BJ (cell line): ENCODE results near the gene CCDC90B. TPM values are rescaled to one million over a fixed set of nuclear protein-coding genes. Genes with fewer than 3 reads are reported as not detected.
"Not testable (repeated sequence)": the region's sequence is repeated elsewhere in the genome, so short reads cannot be mapped to it uniquely, and the experiment has no call there.

Source experiments
- CTCF ChIA-PET: fragments of 350-600 bp; formaldehyde crosslinking; extraction: SDS; loops from one replicate; lab custom pipeline; 2021; ENCODE audit warnings: antibody characterized with exemption, inconsistent platforms; lab: Yijun Ruan, JAX
- POLR2A ChIA-PET: fragments of 300-600 bp; sonication (Branson Sonifier 250); formaldehyde crosslinking; extraction: SDS; loops from one replicate; lab custom pipeline; 2021; ENCODE audit warnings: antibody characterized with exemption; lab: Charles Lee
- DNase-seq: peaks from one replicate; pipeline ENCODE4 v3.0.0-alpha.2; 2011; ENCODE audit warnings: low read depth
- H3K27me3 ChIP-seq: 2 replicates; pipeline ENCODE4 v1.6.0; 2011; ENCODE audit warnings: low read length; ENCODE audit not compliant: control insufficient read depth, insufficient read depth
- H3K36me3 ChIP-seq: 2 replicates; pipeline ENCODE4 v1.5.1; 2011; ENCODE audit warnings: low read length; ENCODE audit not compliant: control insufficient read depth, insufficient read depth
- H3K4me3 ChIP-seq: 2 replicates; pipeline ENCODE4 v1.5.1; 2011; ENCODE audit warnings: low read depth, mild to moderate bottlenecking, control low read depth, low read length
- CTCF ChIP-seq: IDR thresholded peaks from 2 replicates; pipeline ENCODE4 v1.5.1; 2011; ENCODE audit warnings: low read depth, mild to moderate bottlenecking, control low read depth, inconsistent platforms, low read length, moderate library complexity; ENCODE audit not compliant: insufficient read depth
- polyA plus RNA-seq: library from polyadenylated mRNA; depleted of rRNA; stranded (reverse); fragments of >200 nt; gene quantifications from 2 replicates; pipeline ENCODE4 v1.2.3, GENCODE V29; 2011

Gene CCDC90B
- polyA plus RNA-seq, 1 experiment, result 22.6 TPM

- no peak for DNase-seq
- no peak for TF ChIP-seq CTCF
- H3K27me3 ChIP-seq, result no peaks in the 10 kb centered on the region
- ChIA-PET POLR2A (no interaction called here), CTCF (interaction anchor here (1.3 to 2.2 kb wide), 2 partner anchors 14 to 26 kb away, joined by 3 to 7 read pairs; no protein-coding TSS in a partner anchor)
- H3K4me3 ChIP-seq, result no peak overlapping the region
- no peaks in the 10 kb centered on the region for H3K36me3 ChIP-seq
Observed at GRCh38 chr11:83319346-83319745, 33.2 kb upstream of the CCDC90B start.

- POLR2A ChIA-PET, result no interaction called here
- no peak for TF ChIP-seq CTCF
- no peaks in the 10 kb centered on the region for H3K27me3 ChIP-seq
- H3K36me3 ChIP-seq, result no peaks in the 10 kb centered on the region
- H3K4me3 ChIP-seq, result no peak overlapping the region
- DNase-seq, result no peak
- CTCF ChIA-PET, result interaction anchor here (1.3 to 2.2 kb wide), 2 partner anchors 13 to 26 kb away, joined by 3 to 7 read pairs; no protein-coding TSS in a partner anchor
Observed at GRCh38 chr11:83318931-83319330, 32.8 kb upstream of the CCDC90B start.

- Histone ChIP-seq H3K27me3 (no peaks in the 10 kb centered on the region), H3K36me3 (no peaks in the 10 kb centered on the region), H3K4me3 (no peak overlapping the region)
- ChIA-PET CTCF (interaction anchor here (1.3 to 2.2 kb wide), 2 partner anchors 12 to 25 kb away, joined by 3 to 7 read pairs; no protein-coding TSS in a partner anchor), POLR2A (no interaction called here)
- no peak for TF ChIP-seq CTCF
- DNase-seq, result no peak
Observed at GRCh38 chr11:83317757-83318690, 31.9 kb upstream of the CCDC90B start.

GRCh38 chr11:83316897-83317268 lies 30.7 kb upstream of the CCDC90B start:
- DNase-seq, H3K27me3 ChIP-seq, POLR2A ChIA-PET, H3K36me3 ChIP-seq, CTCF ChIA-PET, H3K4me3 ChIP-seq: not testable (repeated sequence)

- H3K36me3 ChIP-seq, H3K27me3 ChIP-seq, CTCF ChIA-PET, DNase-seq, H3K4me3 ChIP-seq, POLR2A ChIA-PET: not testable (repeated sequence)
Observed at GRCh38 chr11:83316143-83316896, 30.2 kb upstream of the CCDC90B start.

- TF ChIP-seq CTCF, result no peak
- Histone ChIP-seq H3K4me3 (no peak overlapping the region), H3K36me3 (no peaks in the 10 kb centered on the region), H3K27me3 (no peaks in the 10 kb centered on the region)
- CTCF ChIA-PET, result interaction anchor here (0.8 to 1.7 kb wide), 2 partner anchors 18 to 20 kb away, joined by 4 read pairs; no protein-coding TSS in a partner anchor
- DNase-seq, result no peak
- POLR2A ChIA-PET, result no interaction called here
Observed at GRCh38 chr11:83312430-83312829, 26.3 kb upstream of the CCDC90B start.
